Fibroblast of the aortic adventitia (primary cell): ENCODE data around the gene TRIB2. TPM values are rescaled to one million over a fixed set of nuclear protein-coding genes. Genes with fewer than 3 reads are reported as not detected.

Experiments used
- DNase-seq: peaks from one replicate; pipeline ENCODE4 v3.0.0-alpha.2; 2010; ENCODE audit warnings: low read depth
- H3K4me3 ChIP-seq: 2 replicates; pipeline ENCODE4 v1.5.1; 2011; ENCODE audit warnings: low read depth, mild to moderate bottlenecking, control low read depth, low read length, moderate library complexity
- CTCF ChIP-seq: IDR thresholded peaks from 2 replicates; pipeline ENCODE4 v1.5.1; 2011; ENCODE audit warnings: mild to moderate bottlenecking, low read length, control low read depth, inconsistent platforms; ENCODE audit not compliant: insufficient read depth
- total RNA-seq: library from RNA; depleted of rRNA; stranded (reverse); fragments of >200 nt; gene quantifications from 2 replicates; pipeline ENCODE4 v1.2.3, GENCODE V29; 2012; ENCODE audit warnings: low replicate concordance

Gene TRIB2
- total RNA-seq, 1 donor, result 39.9 TPM

GRCh38 chr2:12694990-12695774, 21.6 kb upstream of the TRIB2 start:
- DNase-seq, result no peak
- TF ChIP-seq CTCF, result no peak
- no peak overlapping the region for H3K4me3 ChIP-seq

- TF ChIP-seq CTCF, result no peak
- H3K4me3 ChIP-seq, result no peak overlapping the region
- no peak for DNase-seq
Observed at GRCh38 chr2:12697617-12698016, 19.1 kb upstream of the TRIB2 start.

- TF ChIP-seq CTCF, result no peak
- peak; percentile 53 for DNase-seq
- H3K4me3 ChIP-seq, result no peak overlapping the region
Observed at GRCh38 chr2:12700989-12701388, 15.7 kb upstream of the TRIB2 start.

- no peak overlapping the region for H3K4me3 ChIP-seq
- TF ChIP-seq CTCF, result no peak
- DNase-seq, result no peak
Observed at GRCh38 chr2:12701786-12702167, 15.0 kb upstream of the TRIB2 start.

GRCh38 chr2:12702168-12703121, 14.3 kb upstream of the TRIB2 start:
- no peak overlapping the region for H3K4me3 ChIP-seq
- peak; percentile 88 for DNase-seq
- no peak for TF ChIP-seq CTCF

GRCh38 chr2:12704378-12704777, 12.4 kb upstream of the TRIB2 start:
- no peak for TF ChIP-seq CTCF
- peak; percentile 77 for DNase-seq
- H3K4me3 ChIP-seq, result no peak overlapping the region
